ENCODE measurements around the gene RNF166.

- no peak for TF ChIP-seq POLR2A (IDR thresholded peaks at IDR 0.05; ENCODE audit: low read depth, low read length)
- TF ChIP-seq, protein P1, sequence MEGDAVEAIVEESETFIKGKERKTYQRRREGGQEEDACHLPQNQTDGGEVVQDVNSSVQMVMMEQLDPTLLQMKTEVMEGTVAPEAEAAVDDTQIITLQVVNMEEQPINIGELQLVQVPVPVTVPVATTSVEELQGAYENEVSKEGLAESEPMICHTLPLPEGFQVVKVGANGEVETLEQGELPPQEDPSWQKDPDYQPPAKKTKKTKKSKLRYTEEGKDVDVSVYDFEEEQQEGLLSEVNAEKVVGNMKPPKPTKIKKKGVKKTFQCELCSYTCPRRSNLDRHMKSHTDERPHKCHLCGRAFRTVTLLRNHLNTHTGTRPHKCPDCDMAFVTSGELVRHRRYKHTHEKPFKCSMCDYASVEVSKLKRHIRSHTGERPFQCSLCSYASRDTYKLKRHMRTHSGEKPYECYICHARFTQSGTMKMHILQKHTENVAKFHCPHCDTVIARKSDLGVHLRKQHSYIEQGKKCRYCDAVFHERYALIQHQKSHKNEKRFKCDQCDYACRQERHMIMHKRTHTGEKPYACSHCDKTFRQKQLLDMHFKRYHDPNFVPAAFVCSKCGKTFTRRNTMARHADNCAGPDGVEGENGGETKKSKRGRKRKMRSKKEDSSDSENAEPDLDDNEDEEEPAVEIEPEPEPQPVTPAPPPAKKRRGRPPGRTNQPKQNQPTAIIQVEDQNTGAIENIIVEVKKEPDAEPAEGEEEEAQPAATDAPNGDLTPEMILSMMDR (IDR thresholded peaks at IDR 0.05; ENCODE audit: extremely low read depth in 1 of 2, insufficient read depth in 1 of 2, low read depth in 1 of 2, low read length in 2 of 2): no peak
- TF ChIP-seq JUN (IDR thresholded peaks at IDR 0.05; ENCODE audit: borderline replicate concordance, insufficient read depth, insufficient read length, low read depth): no peak
- no peak for TF ChIP-seq MAX (IDR thresholded peaks at IDR 0.05; ENCODE audit: insufficient read depth, insufficient read length)
- no peak for TF ChIP-seq MYC (IDR thresholded peaks at IDR 0.05; ENCODE audit: low read depth, low read length)
These were observed 7.6 kb upstream of the RNF166 start for GRCh38 chr16:88713568-88714419.

Measured in endothelial cell of umbilical vein (primary cell).